Measurements from ENCODE around the gene DGKQ. TPM values are rescaled to one million over a fixed set of nuclear protein-coding genes. Genes with fewer than 3 reads are reported as not detected.
"Not testable (repeated sequence)": the region's sequence is repeated elsewhere in the genome, so short reads cannot be mapped to it uniquely, and the experiment has no call there.

DGKQ gene
- total RNA-seq, 2 experiments from 2014 or later, result 22.9 to 27.6 TPM

DNA sequence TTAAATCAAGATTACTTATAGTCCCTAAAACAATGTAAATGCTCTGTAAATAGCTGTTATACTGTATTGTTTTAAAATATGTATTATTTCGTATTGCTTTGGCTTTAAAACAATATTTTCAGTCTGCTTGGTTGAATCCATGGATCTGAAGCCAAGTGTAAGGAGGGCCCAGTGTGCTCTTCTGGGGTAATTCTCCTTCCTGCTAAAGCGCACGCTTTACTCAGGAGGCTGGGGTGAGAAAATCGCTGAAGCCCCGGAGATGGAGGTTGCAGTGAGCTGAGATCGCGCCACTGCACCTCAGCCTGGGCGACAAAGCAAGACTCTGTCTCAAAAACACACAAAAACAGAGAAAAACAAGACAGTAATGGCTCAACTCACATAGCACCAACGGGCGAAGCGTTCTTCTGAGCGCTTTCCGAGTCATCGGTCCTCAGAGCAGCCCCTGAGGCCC is 13.1 kb upstream of the DGKQ start:
- Mint-ChIP-seq H3K9me3 (ENCODE audit: low read depth) (no peaks in the 10 kb centered on the region), H3K4me3 (peak overlapping the region; percentile 86), H3K4me1 (peaks cover 25% of the 10 kb centered on the region), H3K36me3 (no peaks in the 10 kb centered on the region), H3K27me3 (no peaks in the 10 kb centered on the region), H3K27ac (peak overlapping the region; percentile 81)
- ATAC-seq (peak; percentile 18), DNase-seq (no peak)
- CTCF ChIA-PET, result interaction anchor here (0.8 to 3.2 kb wide), 15 partner anchors 9 to 303 kb away, joined by 3 to 34 read pairs (median 4); partner anchors contain the start of genes GAK and TMEM175

DNA sequence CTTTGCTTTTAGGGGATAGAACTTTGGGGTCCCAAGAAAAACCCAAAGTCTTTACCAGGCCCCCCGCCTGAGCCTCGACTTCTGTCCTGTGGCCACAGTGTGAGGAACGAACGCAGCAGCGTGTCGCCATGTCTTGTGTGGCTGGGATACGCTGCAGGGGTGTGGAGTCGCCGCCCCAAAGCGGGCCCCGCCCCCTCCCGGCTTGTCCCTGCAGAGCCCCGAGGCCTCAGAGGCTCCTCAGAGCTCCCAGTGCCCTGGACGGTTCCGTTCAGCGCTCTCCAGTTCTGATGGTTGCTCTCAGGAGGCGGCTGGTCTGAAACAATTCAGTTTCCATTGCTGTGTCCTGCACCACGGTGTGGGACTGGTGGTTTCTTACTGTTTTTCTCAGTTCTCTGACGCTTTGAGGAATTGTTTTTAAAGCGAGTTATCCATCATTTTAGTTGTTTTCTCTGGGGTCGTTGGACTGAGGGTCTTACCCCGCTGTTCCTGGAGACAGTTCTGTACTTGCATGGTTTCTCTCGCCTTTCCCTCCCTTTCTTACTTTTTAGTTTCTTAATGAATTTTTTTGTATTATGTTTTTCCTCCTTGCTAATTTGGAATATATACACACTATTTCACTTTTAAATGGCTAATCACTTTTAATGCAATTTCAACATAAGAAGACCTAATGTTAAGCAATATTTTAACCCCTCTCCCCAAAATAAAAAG is 11.9 kb upstream of the DGKQ start:
- peaks cover 25% of the 10 kb centered on the region for H3K4me1 Mint-ChIP-seq
- H3K9me3 Mint-ChIP-seq (ENCODE audit: low read depth), result no peaks in the 10 kb centered on the region
- no peaks in the 10 kb centered on the region for H3K36me3 Mint-ChIP-seq
- CTCF ChIA-PET, result interaction anchor here (1.1 to 3.2 kb wide), 3 partner anchors 8 to 243 kb away, joined by 3 to 34 read pairs (median 26); partner anchors contain the start of genes GAK and TMEM175
- H3K27ac Mint-ChIP-seq, result no peak overlapping the region
- peak; percentile 78 for DNase-seq
- H3K4me3 Mint-ChIP-seq, result peak overlapping the region; percentile 22
- peak; percentile 60 for ATAC-seq
- H3K27me3 Mint-ChIP-seq, result no peaks in the 10 kb centered on the region

DNA sequence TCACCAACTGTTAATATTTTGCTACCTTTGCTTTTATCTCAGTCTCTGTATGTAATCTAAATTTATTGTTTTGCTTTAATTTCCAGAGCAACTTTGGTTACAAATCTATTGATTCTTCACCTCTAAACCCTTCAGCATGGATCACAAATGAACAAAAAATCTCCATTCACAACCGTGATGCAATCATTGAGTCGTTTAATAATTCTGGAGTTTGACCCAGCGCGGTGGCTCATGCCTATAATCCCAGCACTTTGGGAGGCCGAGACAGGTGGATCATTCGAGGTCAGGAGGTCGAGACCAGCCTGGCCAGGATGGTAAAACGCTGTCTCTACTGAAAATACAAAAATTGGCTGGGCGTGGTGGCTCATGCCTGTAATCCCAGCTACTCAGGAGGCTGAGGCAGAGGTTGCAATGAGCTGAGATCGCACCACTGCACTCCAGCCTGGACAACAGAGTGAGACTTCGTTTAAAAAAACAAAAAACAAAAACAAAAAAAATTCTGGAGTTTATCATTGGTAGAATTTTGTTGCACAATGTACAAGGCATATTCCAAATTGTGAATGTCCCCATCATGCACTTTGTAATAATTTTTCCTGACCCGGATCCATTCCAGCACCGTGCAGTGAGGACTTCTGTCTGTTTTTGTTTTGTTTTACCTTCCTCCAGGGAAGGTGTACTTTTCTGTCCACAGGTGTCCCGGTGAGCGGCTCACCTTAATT is 11.1 kb upstream of the DGKQ start:
- no peak overlapping the region for H3K27ac Mint-ChIP-seq
- peaks cover 25% of the 10 kb centered on the region for H3K4me1 Mint-ChIP-seq
- H3K27me3 Mint-ChIP-seq, result no peaks in the 10 kb centered on the region
- ATAC-seq (no peak), DNase-seq (no peak)
- CTCF ChIA-PET, result interaction anchor here (3.2 kb wide), 2 partner anchors 53 to 242 kb away, joined by 26 to 34 read pairs; partner anchors contain the start of genes GAK and TMEM175
- no peaks in the 10 kb centered on the region for H3K9me3 Mint-ChIP-seq (ENCODE audit: low read depth)
- no peaks in the 10 kb centered on the region for H3K36me3 Mint-ChIP-seq
- H3K4me3 Mint-ChIP-seq, result no peak overlapping the region

DNA sequence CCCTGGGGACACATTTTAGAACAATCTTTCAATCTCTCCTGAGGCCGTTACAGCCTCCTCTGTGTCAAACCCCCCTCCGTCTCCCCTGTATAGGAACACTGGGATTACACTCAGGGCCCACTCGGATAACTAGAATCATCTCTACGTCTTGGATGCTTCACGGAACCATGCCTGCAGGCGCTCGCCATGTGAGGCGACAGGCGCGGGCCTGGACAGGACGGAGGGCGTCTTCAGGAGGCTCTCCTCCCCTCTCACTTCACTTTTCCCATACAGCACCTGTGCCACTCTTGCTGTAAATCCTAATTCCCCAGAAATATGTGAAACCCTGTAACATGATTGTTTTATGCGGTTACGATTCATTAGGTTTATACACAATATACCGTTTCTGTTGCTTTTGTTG is 9.4 kb upstream of the DGKQ start:
- Mint-ChIP-seq H3K36me3 (no peaks in the 10 kb centered on the region), H3K27me3 (no peaks in the 10 kb centered on the region), H3K9me3 (ENCODE audit: low read depth) (no peaks in the 10 kb centered on the region), H3K4me1 (peaks cover 20% of the 10 kb centered on the region), H3K27ac (no peak overlapping the region), H3K4me3 (no peak overlapping the region)
- CTCF ChIA-PET, result no interaction called here
- ATAC-seq (no peak), DNase-seq (no peak)

DNA sequence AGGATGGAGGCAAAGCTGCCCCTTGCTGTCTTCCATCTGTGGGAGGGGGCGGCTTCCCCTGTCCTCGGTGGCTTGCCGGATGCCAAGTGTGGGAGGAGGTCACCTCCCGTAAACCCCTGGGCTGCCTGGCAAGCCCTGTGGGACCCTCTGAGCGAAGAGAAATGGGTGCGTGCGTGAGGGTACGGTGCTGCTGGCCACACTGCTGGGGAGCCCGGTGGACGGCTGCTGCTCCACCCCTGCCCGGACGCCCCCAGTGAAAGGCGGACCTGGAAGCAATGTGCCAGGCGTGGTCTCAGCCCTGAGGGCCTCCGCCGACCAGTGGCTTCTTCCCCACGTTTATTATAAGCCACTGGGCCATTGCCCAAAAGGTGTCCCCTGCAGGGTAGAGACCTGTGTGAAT is 8.9 kb upstream of the DGKQ start:
- peaks cover 17% of the 10 kb centered on the region for H3K4me1 Mint-ChIP-seq
- no peaks in the 10 kb centered on the region for H3K36me3 Mint-ChIP-seq
- DNase-seq (no peak), ATAC-seq (no peak)
- no peaks in the 10 kb centered on the region for H3K9me3 Mint-ChIP-seq (ENCODE audit: low read depth)
- no peak overlapping the region for H3K27ac Mint-ChIP-seq
- CTCF ChIA-PET, result no interaction called here
- no peaks in the 10 kb centered on the region for H3K27me3 Mint-ChIP-seq
- H3K4me3 Mint-ChIP-seq, result no peak overlapping the region

DNA sequence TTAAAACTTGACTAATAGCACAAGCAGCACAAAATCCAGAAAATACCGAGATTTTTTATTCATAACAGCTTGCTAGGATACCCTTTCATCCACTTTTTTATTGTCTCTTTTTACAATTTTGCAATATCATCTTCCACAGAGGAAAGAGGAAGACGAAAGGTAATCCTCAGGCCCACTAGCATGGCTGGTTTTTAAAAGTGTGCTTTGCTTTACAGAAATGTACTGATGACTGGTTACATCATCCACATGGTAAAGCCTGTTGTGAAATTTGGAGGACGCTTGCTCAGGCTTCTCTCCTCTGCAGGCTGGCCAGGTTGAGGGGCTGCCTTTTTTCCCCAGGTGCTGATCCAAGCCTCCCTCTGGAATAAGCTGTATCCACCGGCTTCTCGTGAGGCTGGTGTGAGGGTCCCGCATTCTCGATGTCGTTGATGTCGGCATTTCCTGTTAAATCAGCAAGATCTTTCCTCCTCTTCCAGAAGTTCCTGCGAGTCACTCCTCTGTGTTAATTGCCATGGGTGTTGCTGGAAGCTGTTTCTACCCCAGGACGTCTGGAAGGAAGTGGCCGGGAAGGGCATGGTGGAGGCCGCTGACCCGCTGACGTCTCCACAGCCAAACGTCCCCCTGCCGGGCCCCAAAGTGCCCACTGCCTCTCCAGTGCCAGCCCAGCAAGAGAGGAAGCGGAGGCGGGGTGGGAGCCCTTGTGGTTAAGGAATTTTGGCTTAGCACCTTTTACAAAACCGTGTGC is 5.8 kb upstream of the DGKQ start:
- H3K4me3 Mint-ChIP-seq, result no peak overlapping the region
- ATAC-seq (no peak), DNase-seq (no peak)
- CTCF ChIA-PET, result no interaction called here
- no peaks in the 10 kb centered on the region for H3K27me3 Mint-ChIP-seq
- H3K36me3 Mint-ChIP-seq, result no peaks in the 10 kb centered on the region
- no peak overlapping the region for H3K27ac Mint-ChIP-seq
- H3K4me1 Mint-ChIP-seq, result peaks cover 5% of the 10 kb centered on the region
- no peaks in the 10 kb centered on the region for H3K9me3 Mint-ChIP-seq (ENCODE audit: low read depth)

DNA sequence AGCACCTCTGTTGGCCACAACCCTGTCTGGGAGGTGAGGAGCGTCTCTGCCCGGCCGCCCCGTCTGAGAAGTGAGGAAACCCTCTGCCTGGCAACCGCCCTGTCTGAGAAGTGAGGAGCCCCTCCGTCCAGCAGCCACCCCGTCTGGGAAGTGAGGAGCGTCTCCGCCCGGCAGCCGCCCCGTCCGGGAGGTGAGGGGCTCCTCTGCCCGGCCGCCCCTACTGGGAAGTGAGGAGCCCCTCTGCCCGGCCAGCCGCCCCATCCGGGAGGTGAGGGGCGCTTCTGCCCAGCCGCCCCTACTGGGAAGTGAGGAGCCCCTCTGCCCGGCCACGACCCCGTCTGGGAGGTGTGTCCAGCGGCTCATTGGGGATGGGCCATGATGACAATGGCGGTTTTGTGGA is 2.6 kb upstream of the DGKQ start:
- DNase-seq; ATAC-seq; H3K27me3 Mint-ChIP-seq; H3K36me3 Mint-ChIP-seq; H3K4me1 Mint-ChIP-seq; CTCF ChIA-PET; H3K4me3 Mint-ChIP-seq; H3K9me3 Mint-ChIP-seq (ENCODE audit: low read depth); H3K27ac Mint-ChIP-seq: not testable (repeated sequence)

DNA sequence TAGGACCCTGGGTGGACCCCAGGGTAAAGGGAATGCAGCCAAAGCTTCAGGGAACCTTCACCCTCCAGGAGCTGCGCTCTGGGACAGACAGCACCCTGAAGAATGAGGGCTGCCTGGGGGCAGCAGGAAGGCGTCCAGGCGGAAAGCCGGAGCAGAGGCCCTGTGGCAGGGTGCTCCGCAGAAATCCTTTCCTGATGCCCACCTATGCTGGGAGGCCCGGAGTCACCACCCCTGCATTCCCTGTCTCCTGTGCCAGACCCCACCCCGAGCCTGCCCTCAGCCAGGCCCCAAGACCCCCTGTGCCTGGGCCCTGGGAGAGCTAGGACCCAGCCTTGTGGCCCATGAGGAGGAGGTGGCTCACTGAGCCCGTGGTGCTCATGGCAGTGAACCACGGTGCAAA is 1.3 kb upstream of the DGKQ start:
- CTCF ChIA-PET, result no interaction called here
- ATAC-seq, result no peak
- H3K27ac Mint-ChIP-seq, result no peak overlapping the region
- H3K4me3 Mint-ChIP-seq, result no peak overlapping the region
- H3K36me3 Mint-ChIP-seq, result no peaks in the 10 kb centered on the region
- H3K9me3 Mint-ChIP-seq (ENCODE audit: low read depth), result no peaks in the 10 kb centered on the region
- H3K4me1 Mint-ChIP-seq, result peaks cover 20% of the 10 kb centered on the region
- no peaks in the 10 kb centered on the region for H3K27me3 Mint-ChIP-seq
- no peak for DNase-seq

DNA sequence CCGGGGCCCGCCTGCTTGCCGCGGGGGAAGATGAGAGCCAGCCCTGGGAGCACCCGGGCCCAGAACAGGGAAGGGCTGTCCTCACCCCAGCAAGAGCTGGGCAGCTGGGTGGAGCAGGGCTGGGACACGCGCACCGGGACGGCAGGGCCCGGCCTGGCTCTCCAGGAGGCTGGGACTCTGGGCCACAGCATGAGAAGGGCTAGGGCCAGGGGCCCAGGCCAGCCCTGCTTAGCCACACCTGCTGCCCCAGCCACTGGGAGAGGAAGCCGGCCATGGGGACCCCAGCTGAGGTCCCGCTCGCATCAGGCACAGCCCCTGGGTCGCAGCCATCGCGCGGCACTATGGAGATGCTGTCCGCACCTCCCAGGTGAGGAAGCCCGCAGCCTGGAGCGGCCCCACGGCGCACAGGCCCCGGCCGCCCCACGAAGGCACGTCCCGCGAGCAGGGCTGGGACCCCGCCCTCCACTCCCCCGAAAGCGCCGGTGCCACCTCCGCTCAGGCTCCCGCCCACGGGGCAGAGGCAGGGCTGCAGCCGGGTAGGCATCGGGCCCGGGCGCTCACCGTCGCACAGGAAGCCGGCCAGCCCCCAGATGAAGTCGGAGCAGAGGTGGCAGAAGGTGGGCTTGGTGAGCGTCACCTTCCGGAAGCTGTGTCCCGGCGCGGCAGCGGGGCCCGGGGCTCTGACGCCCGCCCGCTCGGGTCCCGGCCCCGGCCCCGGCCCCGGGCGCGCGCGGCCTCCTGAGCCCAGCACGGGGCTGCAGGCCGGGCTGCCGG is 531 bp downstream of the DGKQ start:
- DNase-seq (peak; percentile 67), ATAC-seq (peak; percentile 61)
- H3K4me1 Mint-ChIP-seq, result peaks cover 20% of the 10 kb centered on the region
- H3K36me3 Mint-ChIP-seq, result no peaks in the 10 kb centered on the region
- no peak overlapping the region for H3K27ac Mint-ChIP-seq
- CTCF ChIA-PET, result interaction anchor here (1.1 to 2.0 kb wide), 2 partner anchors 93 to 230 kb away, joined by 3 to 4 read pairs; no protein-coding TSS in a partner anchor
- no peaks in the 10 kb centered on the region for H3K9me3 Mint-ChIP-seq (ENCODE audit: low read depth)
- no peaks in the 10 kb centered on the region for H3K27me3 Mint-ChIP-seq
- H3K4me3 Mint-ChIP-seq, result peak overlapping the region; percentile 49

DNA sequence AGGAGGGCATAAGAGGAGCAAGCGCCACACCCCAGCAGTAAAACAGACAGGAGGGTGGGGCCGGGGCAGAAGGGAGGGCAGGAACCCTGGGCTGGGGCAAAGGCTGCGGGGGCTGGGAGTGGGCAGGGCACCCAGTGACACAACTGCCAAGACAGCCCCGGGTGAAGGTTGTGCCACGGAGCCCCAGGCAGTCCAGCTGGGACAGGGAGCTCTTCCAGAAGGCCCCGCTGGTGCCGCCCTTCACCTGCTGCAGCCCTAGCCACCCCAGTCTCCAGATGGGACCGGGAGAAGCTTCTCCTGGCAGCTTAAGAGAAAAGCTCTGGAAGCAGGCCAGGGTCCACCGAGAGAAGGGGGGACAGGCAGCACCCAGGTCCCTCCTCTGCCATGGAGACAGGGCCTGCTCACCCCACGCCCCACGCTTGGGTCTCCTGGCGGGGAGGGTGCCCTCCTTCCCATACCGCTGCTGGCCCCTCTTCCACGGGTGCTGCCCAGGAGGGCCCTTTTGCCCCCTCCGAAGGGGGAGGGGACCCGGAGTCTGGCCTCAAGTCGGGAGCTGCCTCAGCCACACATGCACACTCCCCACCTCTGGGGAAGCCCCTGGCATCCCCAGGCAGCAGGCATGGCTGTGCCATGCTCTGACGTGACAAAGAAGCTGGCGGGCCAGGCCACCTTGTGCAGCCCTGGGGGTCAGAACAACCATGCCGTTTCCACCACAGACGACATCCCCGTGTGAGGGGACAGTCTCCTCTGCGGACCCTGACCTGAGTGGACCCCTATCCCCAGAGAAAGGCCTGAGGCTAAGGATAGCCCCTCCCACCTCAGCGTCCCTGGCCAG is 1.5 kb downstream of the DGKQ start:
- Mint-ChIP-seq H3K27me3 (no peaks in the 10 kb centered on the region), H3K4me3 (peak overlapping the region; percentile 43), H3K9me3 (ENCODE audit: low read depth) (no peaks in the 10 kb centered on the region), H3K4me1 (peaks cover 20% of the 10 kb centered on the region), H3K27ac (no peak overlapping the region), H3K36me3 (no peaks in the 10 kb centered on the region)
- CTCF ChIA-PET, result interaction anchor here (1.1 to 2.0 kb wide), 2 partner anchors 92 to 229 kb away, joined by 3 to 4 read pairs; no protein-coding TSS in a partner anchor
- no peak for DNase-seq
- ATAC-seq, result no peak

DNA sequence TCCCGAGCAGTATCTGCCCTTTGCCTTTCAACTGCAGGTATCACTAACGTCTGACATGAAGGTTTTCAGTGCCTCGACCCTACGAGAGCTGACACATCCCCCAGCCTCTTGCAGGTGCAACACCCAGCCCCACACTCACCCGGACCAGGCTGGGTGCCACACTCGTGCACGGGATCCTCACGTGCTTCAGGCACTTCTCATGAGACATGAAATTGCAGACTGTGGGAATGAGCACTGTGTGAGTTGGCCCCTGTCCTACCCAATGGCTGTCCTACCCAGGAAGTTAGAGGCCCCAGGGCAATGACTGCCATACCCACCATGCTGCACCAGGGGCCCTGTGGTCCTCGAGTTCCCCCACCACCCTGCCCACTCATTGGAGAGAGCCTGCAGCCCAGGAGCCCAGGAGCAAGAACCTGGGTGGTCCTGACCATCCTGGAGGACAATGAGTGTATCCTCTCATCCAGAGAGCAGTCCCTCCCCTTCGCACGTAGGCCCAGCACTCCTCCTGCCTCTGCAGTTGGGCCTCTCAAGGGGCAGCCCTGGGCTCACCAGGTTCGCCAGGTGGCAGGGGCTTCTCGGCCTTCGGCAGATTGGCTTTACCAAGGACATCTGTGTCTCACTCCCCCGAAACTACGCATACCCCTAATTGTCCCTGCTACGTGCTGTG is 2.4 kb downstream of the DGKQ start:
- H3K9me3 Mint-ChIP-seq (ENCODE audit: low read depth), result no peaks in the 10 kb centered on the region
- peaks cover 14% of the 10 kb centered on the region for H3K4me1 Mint-ChIP-seq
- ATAC-seq (no peak), DNase-seq (no peak)
- no peak overlapping the region for H3K4me3 Mint-ChIP-seq
- no peaks in the 10 kb centered on the region for H3K27me3 Mint-ChIP-seq
- CTCF ChIA-PET, result interaction anchor here (2.0 kb wide), 1 partner anchor 228 kb away, joined by 4 read pairs; no protein-coding TSS in a partner anchor
- peak overlapping the region; percentile 8 for H3K27ac Mint-ChIP-seq
- no peaks in the 10 kb centered on the region for H3K36me3 Mint-ChIP-seq

Data from activated CD8-positive, alpha-beta memory T cell treated with anti-CD3 and anti-CD28 coated beads, Interleukin-2, amount 10 ng/mL, durations not matched to agents 7 days and 5 days (primary cell).